ENCODE measurements around the gene PDE6A. TPM values are rescaled to one million over a fixed set of nuclear protein-coding genes. Genes with fewer than 3 reads are reported as not detected.
"Not testable (repeated sequence)": the region's sequence is repeated elsewhere in the genome, so short reads cannot be mapped to it uniquely, and the experiment has no call there.

Gene PDE6A
- total and polyA plus RNA-seq, 9 donors, result 0.05 to 0.68 (median 0.15) TPM

- Histone ChIP-seq H3K27ac (no peak overlapping the region), H3K4me1 (ENCODE audit: insufficient read depth) (no peaks in the 10 kb centered on the region), H3K9me3 (no peaks in the 10 kb centered on the region), H3K4me3 (no peak overlapping the region), H3K36me3 (no peaks in the 10 kb centered on the region), H3K27me3 (no peaks in the 10 kb centered on the region)
- intact Hi-C loops (cut with DNase I), result no loop called here
- 80 to 94% (median 89%) methylated on average over 4 of the region's 4 CpGs for WGBS, 3 donors
- no peak for TF ChIP-seq EP300 (IDR thresholded peaks at IDR 0.05)
- no peak for TF ChIP-seq POLR2A (IDR thresholded peaks at IDR 0.05)
- DNase-seq, result no peak
Observed at GRCh38 chr5:149881874-149882273, 62.7 kb downstream of the PDE6A start.

DNA sequence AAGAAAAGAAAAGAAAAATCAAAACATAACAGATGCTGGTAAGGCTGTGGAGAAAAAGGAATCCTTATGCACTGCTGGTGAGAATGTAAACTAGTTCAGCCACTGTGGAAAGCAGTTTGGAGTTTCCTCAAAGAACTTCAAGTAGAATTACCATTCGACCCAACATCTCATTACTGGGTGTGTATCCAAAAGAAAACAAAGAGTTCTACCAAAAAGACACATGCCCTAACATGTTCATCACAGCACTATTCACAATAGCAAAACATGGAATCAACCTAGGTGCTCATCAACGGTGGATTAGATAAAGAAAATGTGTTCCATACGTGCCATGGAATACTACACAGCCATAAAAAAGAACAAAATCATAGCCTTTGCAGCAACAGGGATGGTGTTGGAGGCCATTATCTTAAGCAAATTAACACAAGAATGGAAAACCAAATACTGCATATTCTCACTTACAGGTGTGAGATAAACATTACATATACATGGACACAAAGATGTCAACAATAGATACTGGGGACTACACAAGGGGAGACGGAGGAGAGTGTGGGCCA lies 63.4 kb downstream of the PDE6A start:
- intact Hi-C loops (cut with DNase I), result no loop called here
- no peak for TF ChIP-seq EP300 (IDR thresholded peaks at IDR 0.05)
- no peak for TF ChIP-seq POLR2A (IDR thresholded peaks at IDR 0.05)
- TF ChIP-seq, protein P1, sequence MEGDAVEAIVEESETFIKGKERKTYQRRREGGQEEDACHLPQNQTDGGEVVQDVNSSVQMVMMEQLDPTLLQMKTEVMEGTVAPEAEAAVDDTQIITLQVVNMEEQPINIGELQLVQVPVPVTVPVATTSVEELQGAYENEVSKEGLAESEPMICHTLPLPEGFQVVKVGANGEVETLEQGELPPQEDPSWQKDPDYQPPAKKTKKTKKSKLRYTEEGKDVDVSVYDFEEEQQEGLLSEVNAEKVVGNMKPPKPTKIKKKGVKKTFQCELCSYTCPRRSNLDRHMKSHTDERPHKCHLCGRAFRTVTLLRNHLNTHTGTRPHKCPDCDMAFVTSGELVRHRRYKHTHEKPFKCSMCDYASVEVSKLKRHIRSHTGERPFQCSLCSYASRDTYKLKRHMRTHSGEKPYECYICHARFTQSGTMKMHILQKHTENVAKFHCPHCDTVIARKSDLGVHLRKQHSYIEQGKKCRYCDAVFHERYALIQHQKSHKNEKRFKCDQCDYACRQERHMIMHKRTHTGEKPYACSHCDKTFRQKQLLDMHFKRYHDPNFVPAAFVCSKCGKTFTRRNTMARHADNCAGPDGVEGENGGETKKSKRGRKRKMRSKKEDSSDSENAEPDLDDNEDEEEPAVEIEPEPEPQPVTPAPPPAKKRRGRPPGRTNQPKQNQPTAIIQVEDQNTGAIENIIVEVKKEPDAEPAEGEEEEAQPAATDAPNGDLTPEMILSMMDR (IDR thresholded peaks at IDR 0.05), result no peak
- DNase-seq, result no peak
- 89 to 93% (median 90%) methylated on average over 4 of the region's 4 CpGs for WGBS, 3 donors
- no peaks in the 10 kb centered on the region for H3K27me3 ChIP-seq
- no peaks in the 10 kb centered on the region for H3K4me1 ChIP-seq (ENCODE audit: insufficient read depth)
- H3K4me3 ChIP-seq, result no peak overlapping the region
- H3K9me3 ChIP-seq, result no peaks in the 10 kb centered on the region
- no peaks in the 10 kb centered on the region for H3K36me3 ChIP-seq
- no peak overlapping the region for H3K27ac ChIP-seq

- intact Hi-C loops (cut with DNase I); H3K27ac ChIP-seq; DNase-seq; H3K36me3 ChIP-seq; H3K4me1 ChIP-seq (ENCODE audit: insufficient read depth); H3K9me3 ChIP-seq; H3K27me3 ChIP-seq; H3K4me3 ChIP-seq: not testable (repeated sequence)
- WGBS, 3 donors, result 88 to 100% (median 90%) methylated on average over 1 to 2 of the region's 2 CpGs
Observed at GRCh38 chr5:149879593-149879992, 65.0 kb downstream of the PDE6A start.

- intact Hi-C loops (cut with DNase I), result no loop called here
- no peak overlapping the region for H3K4me3 ChIP-seq
- TF ChIP-seq, protein P1 (IDR thresholded peaks at IDR 0.05), result no peak
- TF ChIP-seq POLR2A (IDR thresholded peaks at IDR 0.05) (no peak), EP300 (IDR thresholded peaks at IDR 0.05) (no peak)
- DNase-seq, result no peak
- no peaks in the 10 kb centered on the region for H3K27me3 ChIP-seq
- no peak overlapping the region for H3K27ac ChIP-seq
- WGBS, 3 donors, result 26 to 34% (median 30%) methylated on average over 7 of the region's 7 CpGs
- no peaks in the 10 kb centered on the region for H3K36me3 ChIP-seq
- H3K9me3 ChIP-seq, result no peaks in the 10 kb centered on the region
- no peaks in the 10 kb centered on the region for H3K4me1 ChIP-seq (ENCODE audit: insufficient read depth)
Observed at GRCh38 chr5:149878371-149878770, 66.2 kb downstream of the PDE6A start.

DNA sequence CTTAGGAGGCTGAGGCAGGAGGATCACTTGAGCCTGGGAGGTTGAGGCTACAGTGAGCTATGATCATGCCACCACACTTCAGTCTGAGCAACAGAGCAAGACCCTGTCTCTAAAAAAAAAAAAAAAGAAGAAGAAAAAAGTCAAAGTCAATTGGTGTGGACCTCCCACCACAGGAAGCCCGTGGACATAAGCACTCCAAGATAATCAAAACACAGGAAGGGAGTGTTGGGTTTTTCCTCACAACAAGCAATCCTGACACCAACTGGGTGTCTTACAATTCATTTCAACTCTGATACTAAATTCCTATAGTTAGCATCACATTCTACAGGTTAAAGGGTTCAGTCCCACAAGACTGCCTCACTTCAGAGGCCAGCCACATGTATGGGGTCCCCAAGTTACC lies 70.7 kb downstream of the PDE6A start:
- Histone ChIP-seq H3K27ac (no peak overlapping the region), H3K9me3 (no peaks in the 10 kb centered on the region), H3K4me1 (ENCODE audit: insufficient read depth) (peaks cover 6% of the 10 kb centered on the region), H3K4me3 (no peak overlapping the region), H3K36me3 (no peaks in the 10 kb centered on the region), H3K27me3 (no peaks in the 10 kb centered on the region)
- WGBS, 3 donors, result 7 to 30% (median 23%) methylated on average over 1 of the region's 1 CpG
- no peak for TF ChIP-seq EP300 (IDR thresholded peaks at IDR 0.05)
- TF ChIP-seq, protein P1 (IDR thresholded peaks at IDR 0.05), result no peak
- no peak for TF ChIP-seq POLR2A (IDR thresholded peaks at IDR 0.05)
- intact Hi-C loops (cut with DNase I), result no loop called here
- no peak for DNase-seq

All from ovary (tissue), 9 donors.